ENCODE results near the gene CHRND.

DNA sequence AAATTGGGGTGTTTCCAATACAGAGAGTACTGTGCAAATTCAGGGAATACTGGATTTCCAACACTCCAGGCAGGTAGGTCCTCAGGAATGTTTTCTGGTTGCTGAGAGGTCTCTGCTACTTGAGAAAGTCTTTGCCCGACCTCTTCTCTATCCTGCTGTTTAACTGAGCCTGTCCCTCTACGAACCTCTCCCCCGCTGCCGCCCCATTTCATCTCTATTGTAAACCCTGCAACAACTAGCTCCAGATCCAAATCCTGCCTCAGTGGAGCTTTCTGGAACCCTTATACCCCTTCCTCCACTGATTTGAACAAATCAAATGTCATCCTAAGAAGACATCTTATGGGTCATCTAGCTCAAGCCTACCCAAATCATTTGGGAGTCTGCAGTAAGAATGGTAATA is 25.8 kb downstream of the CHRND start:
- TF ChIP-seq, protein P1, sequence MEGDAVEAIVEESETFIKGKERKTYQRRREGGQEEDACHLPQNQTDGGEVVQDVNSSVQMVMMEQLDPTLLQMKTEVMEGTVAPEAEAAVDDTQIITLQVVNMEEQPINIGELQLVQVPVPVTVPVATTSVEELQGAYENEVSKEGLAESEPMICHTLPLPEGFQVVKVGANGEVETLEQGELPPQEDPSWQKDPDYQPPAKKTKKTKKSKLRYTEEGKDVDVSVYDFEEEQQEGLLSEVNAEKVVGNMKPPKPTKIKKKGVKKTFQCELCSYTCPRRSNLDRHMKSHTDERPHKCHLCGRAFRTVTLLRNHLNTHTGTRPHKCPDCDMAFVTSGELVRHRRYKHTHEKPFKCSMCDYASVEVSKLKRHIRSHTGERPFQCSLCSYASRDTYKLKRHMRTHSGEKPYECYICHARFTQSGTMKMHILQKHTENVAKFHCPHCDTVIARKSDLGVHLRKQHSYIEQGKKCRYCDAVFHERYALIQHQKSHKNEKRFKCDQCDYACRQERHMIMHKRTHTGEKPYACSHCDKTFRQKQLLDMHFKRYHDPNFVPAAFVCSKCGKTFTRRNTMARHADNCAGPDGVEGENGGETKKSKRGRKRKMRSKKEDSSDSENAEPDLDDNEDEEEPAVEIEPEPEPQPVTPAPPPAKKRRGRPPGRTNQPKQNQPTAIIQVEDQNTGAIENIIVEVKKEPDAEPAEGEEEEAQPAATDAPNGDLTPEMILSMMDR (conservative IDR thresholded peaks at IDR 0.05; ENCODE audit: low read length), result no peak
- no peak for TF ChIP-seq EZH2phosphoT487 (IDR thresholded peaks at IDR 0.05; ENCODE audit: borderline replicate concordance, low read depth, low read length)

Data from OCI-LY7 (cell line).